RWPE1 (cell line): ENCODE data around the gene ARNT2.

Source experiments
- CTCF ChIA-PET: fragments of 350-600 bp; sonication (Branson Sonifier 250); formaldehyde crosslinking; extraction: SDS; loops from one replicate; lab custom pipeline; 2021; lab: Yijun Ruan, JAX
- POLR2A ChIA-PET: fragments of 400-600 bp; formaldehyde crosslinking; extraction: SDS; loops from one replicate; lab custom pipeline; 2020; ENCODE audit warnings: antibody characterized with exemption; ENCODE audit not compliant: low non-redundant PET; lab: Yijun Ruan, JAX
- DNase-seq: peaks from one replicate; pipeline ENCODE4 v3.0.0; 2012; ENCODE audit warnings: low spot score
- H3K27ac ChIP-seq: fragments of 450-650 bp; 2 replicates; pipeline ENCODE4 v1.5.1; 2017
- CTCF ChIP-seq: fragments of 450-650 bp; conservative IDR thresholded peaks from 2 replicates; pipeline ENCODE4 v1.5.1; 2017; ENCODE audit warnings: low read depth, mild to moderate bottlenecking

ARNT2 gene

GRCh38 chr15:80615783-80616391 lies 211.7 kb downstream of the ARNT2 start:
- DNase-seq = peak; percentile 48
- TF ChIP-seq CTCF = no peak
- ChIA-PET POLR2A (no interaction called here), CTCF (no interaction called here)
- peak overlapping the region; percentile 92 for H3K27ac ChIP-seq

- no peak overlapping the region for H3K27ac ChIP-seq
- no peak for DNase-seq
- no peak for TF ChIP-seq CTCF
- ChIA-PET POLR2A (no interaction called here), CTCF (interaction anchor here (0.6 to 1.5 kb wide), 8 partner anchors 11 to 338 kb away, joined by 3 to 4 read pairs (median 3); partner anchors contain the start of gene CEMIP)
Observed at GRCh38 chr15:80618685-80619400, 214.7 kb downstream of the ARNT2 start.

GRCh38 chr15:80619680-80620079 lies 215.5 kb downstream of the ARNT2 start:
- H3K27ac ChIP-seq = no peak overlapping the region

GRCh38 chr15:80620141-80620540 lies 216.0 kb downstream of the ARNT2 start:
- ChIA-PET POLR2A (no interaction called here), CTCF (interaction anchor here (1.2 to 1.5 kb wide), 2 partner anchors 159 to 165 kb away, joined by 3 to 4 read pairs; partner anchors contain the start of gene CEMIP)
- H3K27ac ChIP-seq = no peak overlapping the region
- TF ChIP-seq CTCF = no peak
- DNase-seq = no peak

More at GRCh38 chr15:80619680-80620079, 215.5 kb downstream of the ARNT2 start:
- POLR2A ChIA-PET = no interaction called here
- CTCF ChIA-PET = interaction anchor here (0.7 to 1.5 kb wide), 5 partner anchors 34 to 165 kb away, joined by 3 to 4 read pairs (median 3); partner anchors contain the start of gene CEMIP
- no peak for DNase-seq
- TF ChIP-seq CTCF = no peak

GRCh38 chr15:80620931-80621330 lies 216.7 kb downstream of the ARNT2 start:
- H3K27ac ChIP-seq = no peak overlapping the region
- ChIA-PET POLR2A (no interaction called here), CTCF (no interaction called here)
- DNase-seq = no peak
- TF ChIP-seq CTCF = no peak

GRCh38 chr15:80626643-80627120 lies 222.5 kb downstream of the ARNT2 start:
- DNase-seq = no peak
- ChIA-PET POLR2A (no interaction called here), CTCF (no interaction called here)
- TF ChIP-seq CTCF = no peak
- H3K27ac ChIP-seq = no peak overlapping the region
